Brain microvascular endothelial cell (primary cell): Measurements from ENCODE around the gene TUBA3D.
"Not testable (repeated sequence)": the region's sequence is repeated elsewhere in the genome, so short reads cannot be mapped to it uniquely, and the experiment has no call there.

Experiments used
- DNase-seq: peaks from one replicate; pipeline ENCODE4 v3.0.0-alpha.2; 2020
- H3K27ac ChIP-seq: fragments of 250-450 bp; sonication (Bioruptor Pico); 2 replicates; pipeline ENCODE4 v1.5.1; 2020; ENCODE audit warnings: mild to moderate bottlenecking, moderate library complexity
- H3K27me3 ChIP-seq: fragments of 250-450 bp; sonication (Bioruptor Pico); replicated peaks from 2 replicates; pipeline ENCODE4 v1.5.1; 2020; ENCODE audit warnings: mild to moderate bottlenecking
- H3K36me3 ChIP-seq: fragments of 250-450 bp; sonication (Bioruptor Pico); replicated peaks from 2 replicates; pipeline ENCODE4 v1.5.1; 2020; ENCODE audit warnings: mild to moderate bottlenecking
- H3K4me3 ChIP-seq: 2 replicates; pipeline ENCODE4 v1.5.1; 2011; ENCODE audit warnings: low read depth, mild to moderate bottlenecking, control low read depth, low read length, moderate library complexity
- CTCF ChIP-seq: IDR thresholded peaks from 2 replicates; pipeline ENCODE4 v1.5.1; 2011; ENCODE audit warnings: low read depth, mild to moderate bottlenecking, moderate library complexity, low read length, control low read depth, inconsistent platforms; ENCODE audit errors: missing control alignments
- in situ Hi-C: cut with HindIII; loops from 2 replicates; pipeline ENCODE4 v1.10.0; 2017; ENCODE audit warnings: low sequenced_read_pairs, low pct_ligation_motif_present

The TUBA3D gene

GRCh38 chr2:131475831-131476230 lies at the start of gene TUBA3D:
Gene TUBA3D, plus strand, starts transcription at chr2:131476119. Its CDS starts 81 bp downstream, at chr2:131476200.
- in situ Hi-C loops, result no loop called here

GRCh38 chr2:131426727-131427126 lies 49.2 kb upstream of the TUBA3D start:
- no peak overlapping the region for H3K4me3 ChIP-seq
- DNase-seq, result no peak
- no peak overlapping the region for H3K27ac ChIP-seq
- in situ Hi-C loops, result no loop called here
- no peak for TF ChIP-seq CTCF
- no peaks in the 10 kb centered on the region for H3K36me3 ChIP-seq
- H3K27me3 ChIP-seq, result peaks cover 35% of the 10 kb centered on the region

More at GRCh38 chr2:131475831-131476230, at the start of gene TUBA3D:
- Histone ChIP-seq H3K27ac (no peak within 1 kb of the TSS), H3K36me3 (no peaks in the 10 kb centered on the region), H3K4me3 (no peak within 1 kb of the TSS), H3K27me3 (no peaks in the 10 kb centered on the region)
- DNase-seq, result no peak
- TF ChIP-seq CTCF, result no peak

GRCh38 chr2:131431336-131431735 lies 44.6 kb upstream of the TUBA3D start:
- TF ChIP-seq CTCF, result no peak

GRCh38 chr2:131440742-131441468 lies 35.0 kb upstream of the TUBA3D start:
- H3K27me3 ChIP-seq, H3K36me3 ChIP-seq, in situ Hi-C loops, DNase-seq, H3K4me3 ChIP-seq, H3K27ac ChIP-seq: not testable (repeated sequence)

More at GRCh38 chr2:131431336-131431735, 44.6 kb upstream of the TUBA3D start:
- in situ Hi-C loops, result no loop called here
- Histone ChIP-seq H3K27me3 (peaks cover 16% of the 10 kb centered on the region), H3K4me3 (no peak overlapping the region), H3K36me3 (no peaks in the 10 kb centered on the region), H3K27ac (no peak overlapping the region)
- DNase-seq, result no peak

GRCh38 chr2:131444736-131445514 lies 31.0 kb upstream of the TUBA3D start:
- H3K4me3 ChIP-seq, DNase-seq, in situ Hi-C loops: not testable (repeated sequence)

GRCh38 chr2:131445515-131445797 lies 30.5 kb upstream of the TUBA3D start:
- H3K4me3 ChIP-seq, H3K36me3 ChIP-seq, H3K27ac ChIP-seq, in situ Hi-C loops, H3K27me3 ChIP-seq, DNase-seq: not testable (repeated sequence)

More at GRCh38 chr2:131444736-131445514, 31.0 kb upstream of the TUBA3D start:
- not testable (repeated sequence) for H3K27ac ChIP-seq, H3K27me3 ChIP-seq, H3K36me3 ChIP-seq

GRCh38 chr2:131445896-131446295 lies 30.0 kb upstream of the TUBA3D start:
- TF ChIP-seq CTCF, result no peak
- DNase-seq, result no peak
- in situ Hi-C loops, result no loop called here
- Histone ChIP-seq H3K4me3 (no peak overlapping the region), H3K36me3 (no peaks in the 10 kb centered on the region), H3K27ac (no peak overlapping the region), H3K27me3 (no peaks in the 10 kb centered on the region)

GRCh38 chr2:131447981-131448380 lies 27.9 kb upstream of the TUBA3D start:
- H3K36me3 ChIP-seq, H3K4me3 ChIP-seq, H3K27ac ChIP-seq, H3K27me3 ChIP-seq, DNase-seq, in situ Hi-C loops: not testable (repeated sequence)

GRCh38 chr2:131451265-131451949 lies 24.5 kb upstream of the TUBA3D start:
- H3K4me3 ChIP-seq, H3K27ac ChIP-seq, DNase-seq, H3K36me3 ChIP-seq, H3K27me3 ChIP-seq, in situ Hi-C loops: not testable (repeated sequence)

- H3K36me3 ChIP-seq, H3K27me3 ChIP-seq, in situ Hi-C loops, DNase-seq, H3K27ac ChIP-seq, H3K4me3 ChIP-seq: not testable (repeated sequence)
Observed at GRCh38 chr2:131454914-131455313, 21.0 kb upstream of the TUBA3D start.
